IPS-20b (cell line): ENCODE data around the gene SPOP.

ENCODE experiments used
- H3K27ac ChIP-seq: one replicate; pipeline ENCODE4 v1.5.1; 2013; ENCODE audit warnings: low read length
- H3K27me3 ChIP-seq: 2 replicates; pipeline ENCODE4 v1.6.1; 2013; ENCODE audit warnings: mild to moderate bottlenecking, low read length, inconsistent platforms; ENCODE audit not compliant: insufficient read depth
- H3K36me3 ChIP-seq: 2 replicates; pipeline ENCODE4 v1.6.1; 2013; ENCODE audit warnings: low read depth, mild to moderate bottlenecking, inconsistent platforms, low read length, moderate library complexity; ENCODE audit not compliant: insufficient read depth
- H3K4me1 ChIP-seq: 2 replicates; pipeline ENCODE4 v1.6.1; 2013; ENCODE audit warnings: mild to moderate bottlenecking, control low read depth, inconsistent platforms, low read length, moderate library complexity; ENCODE audit not compliant: insufficient read depth
- H3K4me3 ChIP-seq: 2 replicates; pipeline ENCODE4 v1.5.1; 2013; ENCODE audit warnings: mild to moderate bottlenecking, low read length, inconsistent platforms
- H3K9ac ChIP-seq: 2 replicates; pipeline ENCODE4 v1.6.1; 2013; ENCODE audit warnings: low read depth, mild to moderate bottlenecking, inconsistent platforms, low read length, moderate library complexity
- H3K9me3 ChIP-seq: 2 replicates; pipeline ENCODE4 v1.6.1; 2013; ENCODE audit warnings: mild to moderate bottlenecking, low read depth, low read length, inconsistent platforms; ENCODE audit not compliant: insufficient read depth

Gene SPOP

DNA sequence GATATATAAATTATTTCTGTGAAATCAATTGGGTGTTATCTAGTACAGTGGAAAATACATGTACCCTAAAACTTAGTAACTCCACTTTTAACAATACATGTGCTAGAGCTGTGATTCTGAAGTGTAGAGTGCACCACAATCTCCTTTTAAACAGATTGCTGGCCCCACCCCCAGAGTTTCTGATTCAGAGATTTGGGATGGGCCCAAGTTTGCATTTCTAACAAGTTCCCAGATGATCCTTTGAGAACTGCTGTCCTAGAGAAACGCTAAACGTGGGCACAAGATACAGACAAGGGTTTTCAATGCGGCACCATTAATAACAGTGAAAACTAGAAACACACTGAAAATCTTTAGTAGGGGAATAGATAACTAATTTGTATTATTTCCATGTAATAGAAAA lies 53.0 kb downstream of the SPOP start:
- Histone ChIP-seq H3K36me3 (peaks cover 23% of the 10 kb centered on the region), H3K27ac (no peak overlapping the region), H3K4me1 (no peaks in the 10 kb centered on the region), H3K9me3 (no peaks in the 10 kb centered on the region), H3K9ac (no peak overlapping the region), H3K4me3 (no peak overlapping the region), H3K27me3 (no peaks in the 10 kb centered on the region)

DNA sequence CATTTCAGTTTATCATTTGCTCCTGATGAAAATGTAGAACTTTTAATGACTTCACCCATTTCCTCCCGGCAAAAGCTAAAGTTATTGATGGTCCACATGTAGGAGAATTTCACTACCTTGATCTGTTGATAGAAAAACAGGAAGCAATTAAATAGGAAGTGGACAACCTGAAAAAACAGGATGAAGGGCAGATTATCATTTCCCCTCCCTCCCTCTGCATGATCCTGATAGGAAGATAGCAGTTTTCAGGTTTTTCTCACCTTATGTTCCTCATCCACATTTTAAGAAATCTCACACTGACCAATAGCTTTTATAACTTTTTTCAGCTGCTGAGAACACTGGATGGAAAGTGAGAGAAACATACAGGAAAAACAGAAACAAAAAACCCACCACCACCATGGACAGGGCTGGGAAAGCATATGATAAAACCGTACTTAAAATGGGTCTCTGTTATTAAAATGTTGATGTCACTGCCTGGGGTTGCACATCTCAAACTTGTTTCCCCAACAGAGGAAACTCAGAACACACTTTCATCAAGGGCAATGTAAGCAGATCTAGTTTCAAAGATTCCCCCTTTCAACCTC lies 55.9 kb downstream of the SPOP start:
- no peaks in the 10 kb centered on the region for H3K9me3 ChIP-seq
- H3K4me3 ChIP-seq, result no peak overlapping the region
- H3K27me3 ChIP-seq, result no peaks in the 10 kb centered on the region
- no peak overlapping the region for H3K27ac ChIP-seq
- H3K36me3 ChIP-seq, result peaks cover 48% of the 10 kb centered on the region
- H3K9ac ChIP-seq, result no peak overlapping the region
- H3K4me1 ChIP-seq, result no peaks in the 10 kb centered on the region

DNA sequence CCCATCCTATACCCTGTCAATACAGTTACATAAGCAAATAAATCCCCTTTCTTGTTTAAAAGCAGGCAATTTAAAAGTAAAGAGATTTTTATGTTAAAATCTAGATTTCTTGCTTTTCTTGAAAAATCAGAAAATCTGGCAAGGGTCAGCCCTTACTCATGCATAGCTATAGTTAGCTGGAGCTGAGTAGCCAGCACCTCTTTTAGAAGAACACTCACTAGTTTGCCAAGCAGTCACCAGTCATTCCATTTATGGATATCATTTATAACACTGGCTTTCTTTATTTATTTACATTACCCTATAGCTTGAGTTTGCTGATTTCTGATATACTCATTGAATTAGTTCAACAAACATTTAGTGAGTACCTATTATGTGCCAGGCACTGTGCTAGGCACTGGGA lies 56.5 kb downstream of the SPOP start:
- H3K36me3 ChIP-seq, result peaks cover 54% of the 10 kb centered on the region
- H3K9me3 ChIP-seq, result no peaks in the 10 kb centered on the region
- no peak overlapping the region for H3K9ac ChIP-seq
- H3K4me3 ChIP-seq, result no peak overlapping the region
- no peaks in the 10 kb centered on the region for H3K4me1 ChIP-seq
- no peak overlapping the region for H3K27ac ChIP-seq
- H3K27me3 ChIP-seq, result no peaks in the 10 kb centered on the region

DNA sequence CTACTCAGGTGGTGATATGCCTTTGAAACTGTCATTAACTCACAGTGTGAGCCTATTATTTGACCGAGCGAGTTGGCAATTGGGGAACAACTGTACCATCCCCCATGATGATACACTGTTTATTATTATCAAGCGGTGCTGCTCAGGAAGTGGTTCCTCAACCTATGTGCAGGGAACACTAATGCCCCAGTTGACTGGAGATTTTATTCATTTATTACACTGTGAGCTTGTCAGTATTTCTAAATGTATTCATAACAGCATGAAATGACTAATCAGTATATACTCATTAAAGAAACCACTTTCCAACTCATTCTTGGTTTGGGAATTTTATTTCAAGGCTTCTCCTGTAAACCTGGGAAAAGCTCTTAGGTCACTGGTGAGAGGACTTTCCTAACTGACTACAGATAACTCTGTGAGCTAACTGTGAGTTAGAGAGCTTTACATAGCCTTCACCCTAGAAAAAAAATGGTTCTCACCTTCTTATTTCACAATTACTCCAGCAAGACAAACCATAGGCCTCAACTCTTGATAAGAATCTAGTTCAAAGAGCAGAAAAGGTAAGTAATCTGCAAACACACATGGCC lies 59.8 kb downstream of the SPOP start:
- H3K9me3 ChIP-seq, result no peaks in the 10 kb centered on the region
- H3K36me3 ChIP-seq, result peaks cover 64% of the 10 kb centered on the region
- no peak overlapping the region for H3K27ac ChIP-seq
- H3K9ac ChIP-seq, result no peak overlapping the region
- H3K4me1 ChIP-seq, result no peaks in the 10 kb centered on the region
- H3K27me3 ChIP-seq, result no peaks in the 10 kb centered on the region
- no peak overlapping the region for H3K4me3 ChIP-seq

DNA sequence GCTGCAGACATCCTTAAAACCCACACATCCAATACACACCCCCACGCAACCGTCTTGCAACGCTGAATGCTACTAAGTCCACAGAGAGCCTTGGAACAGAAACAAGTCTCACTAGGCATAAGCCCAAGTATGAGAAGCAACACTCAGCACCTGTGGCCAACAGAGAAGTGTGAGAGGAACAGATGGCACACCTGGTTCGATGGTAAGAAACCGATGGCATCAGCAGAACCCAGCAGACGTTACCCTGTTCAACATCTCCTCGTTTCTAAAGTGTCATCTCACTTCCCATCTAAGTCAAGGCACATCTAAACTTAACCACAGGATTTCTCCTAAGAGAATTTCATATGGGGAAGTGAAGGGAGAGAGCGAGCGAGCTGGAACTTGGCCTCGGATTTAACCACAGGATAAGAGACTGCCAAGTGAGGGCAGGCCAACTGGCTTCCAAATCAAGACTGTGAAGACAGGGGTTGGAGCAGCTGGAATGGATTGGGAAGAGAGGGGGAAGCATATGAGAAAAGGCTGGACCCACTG lies 61.2 kb downstream of the SPOP start:
- H3K27me3 ChIP-seq, result no peaks in the 10 kb centered on the region
- H3K9ac ChIP-seq, result no peak overlapping the region
- peaks cover 59% of the 10 kb centered on the region for H3K36me3 ChIP-seq
- H3K27ac ChIP-seq, result no peak overlapping the region
- H3K4me1 ChIP-seq, result no peaks in the 10 kb centered on the region
- H3K4me3 ChIP-seq, result no peak overlapping the region
- no peaks in the 10 kb centered on the region for H3K9me3 ChIP-seq

DNA sequence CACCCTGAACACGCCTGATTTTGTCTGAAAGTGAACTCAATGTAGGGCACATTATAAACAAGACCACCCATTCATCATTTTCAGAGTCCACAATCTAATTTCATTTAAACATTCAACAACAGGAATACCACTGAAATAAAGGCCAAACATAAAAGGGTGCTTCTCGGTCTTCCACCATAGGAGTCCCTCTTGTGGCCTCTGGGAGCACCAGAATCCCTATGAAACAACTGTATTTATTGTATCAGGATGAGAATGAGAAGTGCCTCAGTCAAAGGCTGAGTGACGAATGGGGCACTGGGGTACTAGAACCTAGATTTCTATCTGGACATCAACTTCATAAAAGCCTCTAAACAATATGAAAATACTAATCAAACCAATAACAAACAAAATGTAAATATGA lies 61.8 kb downstream of the SPOP start:
- no peak overlapping the region for H3K9ac ChIP-seq
- no peaks in the 10 kb centered on the region for H3K9me3 ChIP-seq
- H3K4me1 ChIP-seq, result no peaks in the 10 kb centered on the region
- no peaks in the 10 kb centered on the region for H3K27me3 ChIP-seq
- peaks cover 56% of the 10 kb centered on the region for H3K36me3 ChIP-seq
- no peak overlapping the region for H3K4me3 ChIP-seq
- H3K27ac ChIP-seq, result no peak overlapping the region

DNA sequence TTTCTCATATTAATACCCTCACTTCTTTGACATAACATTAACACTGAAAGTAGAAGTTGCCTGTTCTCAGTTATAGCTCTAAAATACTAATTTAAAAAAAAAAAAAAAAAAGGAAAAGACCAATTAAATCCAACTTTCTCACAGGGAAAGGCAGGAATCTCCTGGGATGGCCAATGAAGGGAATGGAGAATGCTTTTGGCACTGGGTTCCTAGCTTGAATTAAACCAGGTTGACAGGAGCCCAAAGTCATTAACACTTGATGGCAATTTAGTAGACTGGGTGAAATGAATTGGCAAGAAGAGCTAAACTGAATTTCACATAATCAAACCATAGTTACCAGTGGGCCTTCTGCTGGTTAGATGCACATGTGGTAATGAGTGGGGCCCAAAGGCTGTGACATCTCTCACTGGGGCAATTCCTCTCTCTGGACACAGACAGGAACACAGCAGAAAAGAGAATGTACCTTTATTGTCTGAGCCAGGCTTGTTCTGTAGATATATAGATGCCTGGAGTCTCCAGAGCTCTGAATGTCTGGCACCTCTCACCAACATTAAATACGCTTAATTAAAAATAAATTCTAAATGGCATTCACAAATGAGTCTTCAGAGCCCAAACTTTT lies 64.6 kb downstream of the SPOP start:
- no peak overlapping the region for H3K9ac ChIP-seq
- no peak overlapping the region for H3K4me3 ChIP-seq
- H3K36me3 ChIP-seq, result peaks cover 59% of the 10 kb centered on the region
- H3K27ac ChIP-seq, result no peak overlapping the region
- no peaks in the 10 kb centered on the region for H3K27me3 ChIP-seq
- H3K9me3 ChIP-seq, result no peaks in the 10 kb centered on the region
- no peaks in the 10 kb centered on the region for H3K4me1 ChIP-seq

DNA sequence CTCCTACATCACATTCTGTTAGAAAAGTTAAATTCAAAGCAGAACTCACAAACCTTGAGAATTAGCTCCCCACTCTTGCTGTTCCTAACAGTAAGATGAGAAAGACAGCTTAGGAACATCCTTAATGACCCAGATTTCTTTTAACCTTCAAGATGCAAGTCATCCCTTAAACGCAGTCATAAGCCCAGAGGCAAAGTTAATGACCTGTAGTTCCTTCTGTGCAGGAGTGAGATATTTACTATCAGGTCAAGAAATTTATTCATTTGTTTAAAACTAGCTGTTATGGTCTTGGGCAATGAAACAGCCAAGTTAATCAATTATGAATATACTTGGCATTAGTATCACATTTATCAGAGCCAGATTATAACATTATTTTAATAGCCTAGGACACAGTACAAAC lies 65.2 kb downstream of the SPOP start:
- Histone ChIP-seq H3K4me3 (no peak overlapping the region), H3K36me3 (peaks cover 55% of the 10 kb centered on the region), H3K27ac (no peak overlapping the region), H3K9ac (no peak overlapping the region), H3K4me1 (no peaks in the 10 kb centered on the region), H3K9me3 (no peaks in the 10 kb centered on the region), H3K27me3 (no peaks in the 10 kb centered on the region)

DNA sequence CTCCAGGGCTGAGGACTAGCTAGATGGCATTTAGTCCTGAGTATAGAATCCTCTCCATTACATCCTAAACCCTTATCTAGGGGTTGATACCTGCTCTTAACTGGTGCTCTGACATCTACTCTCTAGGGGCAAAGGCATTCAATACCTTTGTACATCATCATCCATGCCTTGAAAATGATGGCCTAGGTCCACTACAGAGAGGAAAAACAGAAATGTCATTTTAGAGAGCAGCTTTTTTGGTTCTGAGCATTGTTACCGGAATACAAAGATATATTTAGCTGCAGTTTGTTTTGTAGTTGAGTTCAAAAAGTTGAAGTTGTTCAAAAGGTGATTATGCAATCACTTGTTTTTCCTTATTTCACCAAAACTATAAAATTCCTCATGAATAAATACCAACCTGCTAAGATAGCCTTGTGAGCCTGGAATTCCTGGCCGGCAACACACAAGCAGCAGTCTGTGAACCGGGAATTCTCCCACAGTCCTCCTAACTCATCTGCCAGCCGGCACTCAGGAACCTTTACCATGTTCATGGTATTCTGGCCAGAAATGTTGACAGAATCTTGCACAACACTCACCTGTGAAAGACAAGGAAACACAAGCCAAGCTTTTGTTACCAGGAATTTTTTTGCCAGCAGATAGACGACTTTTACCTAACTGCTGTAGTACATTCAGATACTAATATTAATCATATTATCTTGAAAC lies 66.9 kb downstream of the SPOP start:
- Histone ChIP-seq H3K4me3 (no peak overlapping the region), H3K27ac (no peak overlapping the region), H3K36me3 (peaks cover 53% of the 10 kb centered on the region), H3K9me3 (no peaks in the 10 kb centered on the region), H3K4me1 (no peaks in the 10 kb centered on the region), H3K27me3 (no peaks in the 10 kb centered on the region), H3K9ac (no peak overlapping the region)

DNA sequence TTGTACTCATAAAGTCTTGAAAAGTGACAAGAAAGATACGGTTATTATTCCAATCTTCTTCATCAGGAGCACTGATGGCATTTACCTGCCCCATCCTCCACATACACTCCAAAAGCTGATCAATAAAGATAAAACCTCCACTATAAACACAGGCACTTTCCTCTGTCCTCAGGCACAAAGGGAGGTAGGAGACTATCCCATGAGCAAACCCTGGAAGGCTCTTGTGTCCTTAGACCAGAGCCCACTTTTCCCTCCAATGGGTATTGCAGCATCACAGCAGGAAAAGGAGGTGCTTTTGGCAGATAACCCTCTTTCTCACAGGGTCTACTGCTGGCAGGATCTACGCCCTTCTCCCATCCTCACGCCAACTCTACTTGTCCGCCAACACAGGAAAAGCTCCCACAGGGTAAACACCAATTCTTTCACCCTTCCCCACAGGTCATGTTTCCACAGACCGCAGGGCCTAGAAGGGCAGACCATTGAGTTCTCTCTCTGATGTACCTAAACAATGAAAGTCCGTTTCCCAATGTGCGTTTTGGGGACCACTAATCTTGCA lies 73.5 kb downstream of the SPOP start:
- no peak overlapping the region for H3K27ac ChIP-seq
- H3K27me3 ChIP-seq, result no peaks in the 10 kb centered on the region
- peaks cover 81% of the 10 kb centered on the region for H3K36me3 ChIP-seq
- H3K4me3 ChIP-seq, result no peak overlapping the region
- no peaks in the 10 kb centered on the region for H3K9me3 ChIP-seq
- no peak overlapping the region for H3K9ac ChIP-seq
- no peaks in the 10 kb centered on the region for H3K4me1 ChIP-seq

DNA sequence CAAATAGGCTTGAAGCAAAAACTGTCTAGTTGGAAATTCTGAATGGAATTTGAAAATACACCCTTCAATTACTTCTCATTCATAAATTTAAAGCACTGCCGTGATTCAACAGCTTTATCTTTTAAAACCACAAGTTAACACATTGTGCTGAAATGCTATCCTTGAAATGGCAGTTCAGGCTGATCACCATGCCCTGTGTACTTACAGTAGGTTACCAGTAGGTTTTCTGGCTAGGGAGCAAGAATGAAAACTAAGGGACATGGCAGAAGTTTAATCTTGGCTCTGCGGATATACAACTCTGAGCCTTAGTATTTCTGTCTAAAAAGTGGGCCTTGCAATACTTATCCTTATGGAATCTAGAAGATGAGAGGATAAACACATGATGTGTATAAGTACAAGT lies 74.2 kb downstream of the SPOP start:
- H3K36me3 ChIP-seq, result peaks cover 81% of the 10 kb centered on the region

More for the DNA sequence above, 74.2 kb downstream of the SPOP start:
- H3K9ac ChIP-seq, result no peak overlapping the region
- no peak overlapping the region for H3K27ac ChIP-seq
- no peaks in the 10 kb centered on the region for H3K4me1 ChIP-seq
- no peaks in the 10 kb centered on the region for H3K9me3 ChIP-seq
- no peak overlapping the region for H3K4me3 ChIP-seq
- no peaks in the 10 kb centered on the region for H3K27me3 ChIP-seq
